LNCAP (cell line): ENCODE data around the gene KRT82.

Source experiments
- CTCF ChIP-seq: fragments of 450-650 bp; IDR thresholded peaks from 2 replicates; pipeline ENCODE4 v1.5.1; 2017; ENCODE audit warnings: mild to moderate bottlenecking

Gene KRT82

GRCh38 chr12:52423661-52424500 is 17.7 kb upstream of the KRT82 start:
- no peak for TF ChIP-seq CTCF

GRCh38 chr12:52423035-52423434 is 16.9 kb upstream of the KRT82 start:
- TF ChIP-seq CTCF: no peak

GRCh38 chr12:52419656-52420055 is 13.5 kb upstream of the KRT82 start:
- TF ChIP-seq CTCF: no peak

GRCh38 chr12:52418576-52419110 is 12.5 kb upstream of the KRT82 start:
- TF ChIP-seq CTCF: no peak

- no peak for TF ChIP-seq CTCF
These were observed 11.6 kb upstream of the KRT82 start for GRCh38 chr12:52417740-52418139.

GRCh38 chr12:52416795-52417194 is 10.7 kb upstream of the KRT82 start:
- no peak for TF ChIP-seq CTCF

- no peak for TF ChIP-seq CTCF
These were observed 10.0 kb upstream of the KRT82 start for GRCh38 chr12:52415870-52416750.
